ENCODE data around the gene RGL2.
"Not testable (repeated sequence)": the region's sequence is repeated elsewhere in the genome, so short reads cannot be mapped to it uniquely, and the experiment has no call there.

The RGL2 gene

DNA sequence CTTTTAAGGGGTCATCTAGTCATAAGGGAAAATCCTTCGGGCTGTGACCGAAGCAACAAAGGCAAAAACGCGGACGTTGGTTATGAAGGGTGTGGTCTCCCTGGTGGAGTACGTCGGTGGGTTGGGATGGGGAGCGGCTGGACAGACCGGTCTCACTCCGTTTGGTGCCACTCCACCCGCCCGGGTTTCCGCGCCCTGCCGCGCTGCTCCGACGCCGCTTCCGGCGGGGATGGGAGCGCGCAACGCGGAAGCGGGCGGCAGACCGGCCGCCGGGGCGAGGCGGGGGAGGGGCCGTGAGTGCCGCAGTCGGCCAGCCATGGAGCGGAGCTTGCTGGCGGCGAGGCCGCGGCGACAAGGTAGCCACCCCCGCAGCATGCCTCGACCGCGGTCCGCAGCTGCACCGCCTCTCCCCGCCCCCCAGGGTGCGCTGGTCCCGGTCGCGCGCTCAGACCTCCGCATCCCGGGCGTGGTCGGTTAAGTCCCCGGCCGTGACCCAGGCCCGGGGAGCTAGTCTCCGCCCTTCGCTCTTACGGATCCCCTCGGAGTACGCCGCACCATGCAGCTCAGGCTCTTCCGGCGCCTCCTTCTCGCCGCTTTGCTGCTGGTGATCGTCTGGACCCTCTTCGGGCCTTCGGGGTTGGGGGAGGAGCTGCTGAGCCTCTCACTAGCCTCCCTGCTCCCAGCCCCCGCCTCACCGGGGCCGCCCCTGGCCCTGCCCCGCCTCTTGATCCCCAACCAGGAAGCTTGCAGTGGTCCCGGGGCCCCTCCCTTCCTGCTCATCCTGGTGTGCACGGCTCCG is 21.7 kb downstream of the RGL2 start, which contains the start of gene B3GALT4:
TSS of gene B3GALT4 (plus strand) at position 260 of the 799 bp plus-strand sequence. CDS start at position 557, 297 bp downstream.
- Histone ChIP-seq H3K27ac (ENCODE audit: low read length) (peak within 1 kb of the TSS; percentile 83), H3K27me3 (ENCODE audit: insufficient read depth, low read length, poor library complexity) (no peaks in the 10 kb centered on the region), H3K4me2 (ENCODE audit: insufficient read depth, low read length) (peak within 1 kb of the TSS; percentile 78), H3K4me1 (ENCODE audit: insufficient read depth, low read length) (peaks cover 58% of the 10 kb centered on the region), H3K36me3 (ENCODE audit: insufficient read depth, low read length) (peaks cover 88% of the 10 kb centered on the region), H3K79me2 (ENCODE audit: insufficient read depth, low read length) (peaks cover 44% of the 10 kb centered on the region), H2AFZ (ENCODE audit: low read depth, low read length) (peak within 1 kb of the TSS; percentile 77), H4K20me1 (ENCODE audit: insufficient read depth, low read length) (peaks cover 51% of the 10 kb centered on the region), H3K4me3 (ENCODE audit: low read depth in 1 of 2, low read length in 2 of 2) (peak within 1 kb of the TSS; percentile 19 to 66; a peak in 3 of 4 replicates), H3K9ac (ENCODE audit: low read depth, low read length) (peak within 1 kb of the TSS; percentile 75), H3K9me3 (ENCODE audit: insufficient read depth, low read length, severe bottlenecking) (no peaks in the 10 kb centered on the region)
- ATAC-seq (ENCODE audit: insufficient read depth, low read depth) (peak; percentile 69), DNase-seq (peak; percentile 84)
- TF ChIP-seq EZH2 (IDR thresholded peaks at IDR 0.05; ENCODE audit: borderline replicate concordance, low read depth, low read length, severe bottlenecking) (no peak), CTCF (IDR thresholded peaks at IDR 0.05; ENCODE audit: borderline replicate concordance, extremely low read depth, low read length, poor library complexity, severe bottlenecking) (peak; percentile 51)

DNA sequence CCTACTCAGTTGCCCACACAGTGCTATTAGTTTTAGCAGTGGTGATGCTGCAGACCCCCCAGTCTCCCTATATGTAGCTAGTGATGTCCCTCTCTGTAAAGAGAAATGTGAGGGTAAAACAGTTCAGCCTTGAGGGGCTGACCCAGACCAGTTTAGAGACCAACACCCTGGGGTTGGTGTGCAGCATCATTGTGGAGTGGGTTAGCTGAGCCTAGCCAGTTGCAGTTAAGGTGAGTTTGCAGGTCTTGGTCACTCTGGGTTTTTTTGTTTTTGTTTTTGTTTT is 22.2 kb downstream of the RGL2 start:
- no peak for ATAC-seq (ENCODE audit: insufficient read depth, low read depth)
- no peaks in the 10 kb centered on the region for H3K27me3 ChIP-seq (ENCODE audit: insufficient read depth, low read length, poor library complexity)
- H4K20me1 ChIP-seq (ENCODE audit: insufficient read depth, low read length): peaks cover 51% of the 10 kb centered on the region
- DNase-seq: no peak
- H3K79me2 ChIP-seq (ENCODE audit: insufficient read depth, low read length): peaks cover 47% of the 10 kb centered on the region
- peak overlapping the region; percentile 78 for H3K4me2 ChIP-seq (ENCODE audit: insufficient read depth, low read length)
- peak overlapping the region; percentile 83 for H3K27ac ChIP-seq (ENCODE audit: low read length)
- peaks cover 85% of the 10 kb centered on the region for H3K36me3 ChIP-seq (ENCODE audit: insufficient read depth, low read length)
- peak overlapping the region; percentile 75 for H3K9ac ChIP-seq (ENCODE audit: low read depth, low read length)
- no peaks in the 10 kb centered on the region for H3K9me3 ChIP-seq (ENCODE audit: insufficient read depth, low read length, severe bottlenecking)
- H3K4me3 ChIP-seq (ENCODE audit: low read depth in 1 of 2, low read length in 2 of 2): peak overlapping the region; percentile 19 to 66; a peak in 3 of 4 replicates
- 0 out of 2 replicates have a peak overlapping the region, but pooled peaks have one; percentile 77 for H2AFZ ChIP-seq (ENCODE audit: low read depth, low read length)
- TF ChIP-seq CTCF (IDR thresholded peaks at IDR 0.05; ENCODE audit: borderline replicate concordance, extremely low read depth, low read length, poor library complexity, severe bottlenecking): no peak
- TF ChIP-seq EZH2 (IDR thresholded peaks at IDR 0.05; ENCODE audit: borderline replicate concordance, low read depth, low read length, severe bottlenecking): no peak
- H3K4me1 ChIP-seq (ENCODE audit: insufficient read depth, low read length): peaks cover 58% of the 10 kb centered on the region

DNA sequence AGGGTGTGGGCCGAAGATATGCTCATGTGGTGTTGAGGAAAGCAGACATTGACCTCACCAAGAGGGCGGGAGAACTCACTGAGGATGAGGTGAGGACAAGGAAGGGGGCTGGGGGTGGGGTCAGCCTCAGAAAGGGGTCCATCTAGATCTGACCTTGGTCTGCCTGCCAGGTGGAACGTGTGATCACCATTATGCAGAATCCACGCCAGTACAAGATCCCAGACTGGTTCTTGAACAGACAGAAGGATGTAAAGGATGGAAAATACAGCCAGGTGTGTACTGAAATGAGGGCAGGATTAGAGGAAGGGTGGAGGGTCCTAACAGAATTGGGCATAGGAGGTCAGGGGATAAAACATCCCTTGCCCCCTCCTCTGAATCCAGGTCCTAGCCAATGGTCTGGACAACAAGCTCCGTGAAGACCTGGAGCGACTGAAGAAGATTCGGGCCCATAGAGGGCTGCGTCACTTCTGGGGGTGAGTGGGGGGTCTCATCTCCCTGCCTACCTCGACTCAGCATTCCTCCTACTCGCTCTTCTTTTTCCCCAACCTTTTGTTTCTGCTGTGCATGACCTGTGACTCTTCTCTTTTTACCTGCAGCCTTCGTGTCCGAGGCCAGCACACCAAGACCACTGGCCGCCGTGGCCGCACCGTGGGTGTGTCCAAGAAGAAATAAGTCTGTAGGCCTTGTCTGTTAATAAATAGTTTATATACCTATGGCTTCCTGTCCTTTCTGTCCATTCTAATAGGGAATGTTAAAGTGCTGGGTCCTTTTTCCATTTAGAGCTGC is 22.8 kb downstream of the RGL2 start:
- Histone ChIP-seq H3K36me3 (ENCODE audit: insufficient read depth, low read length) (peaks cover 80% of the 10 kb centered on the region), H4K20me1 (ENCODE audit: insufficient read depth, low read length) (peaks cover 49% of the 10 kb centered on the region), H3K4me1 (ENCODE audit: insufficient read depth, low read length) (peaks cover 59% of the 10 kb centered on the region), H3K4me3 (ENCODE audit: low read depth in 1 of 2, low read length in 2 of 2) (peak overlapping the region; percentile 19 to 66; a peak in 3 of 4 replicates), H3K4me2 (ENCODE audit: insufficient read depth, low read length) (peak overlapping the region; percentile 78), H3K27ac (ENCODE audit: low read length) (peak overlapping the region; percentile 83), H3K9ac (ENCODE audit: low read depth, low read length) (peak overlapping the region; percentile 85), H3K79me2 (ENCODE audit: insufficient read depth, low read length) (peaks cover 51% of the 10 kb centered on the region)
- DNase-seq; H3K27me3 ChIP-seq (ENCODE audit: insufficient read depth, low read length, poor library complexity); H3K9me3 ChIP-seq (ENCODE audit: insufficient read depth, low read length, severe bottlenecking); H2AFZ ChIP-seq (ENCODE audit: low read depth, low read length); ATAC-seq (ENCODE audit: insufficient read depth, low read depth): not testable (repeated sequence)

Measured in DND-41 (cell line).